ENCODE measurements around the gene RBM10. TPM values are rescaled to one million over a fixed set of nuclear protein-coding genes. Genes with fewer than 3 reads are reported as not detected.

Gene RBM10
- total and polyA plus RNA-seq, 4 experiments from 2014 or later: 10.7 to 53.3 (median 42.1) TPM

DNA sequence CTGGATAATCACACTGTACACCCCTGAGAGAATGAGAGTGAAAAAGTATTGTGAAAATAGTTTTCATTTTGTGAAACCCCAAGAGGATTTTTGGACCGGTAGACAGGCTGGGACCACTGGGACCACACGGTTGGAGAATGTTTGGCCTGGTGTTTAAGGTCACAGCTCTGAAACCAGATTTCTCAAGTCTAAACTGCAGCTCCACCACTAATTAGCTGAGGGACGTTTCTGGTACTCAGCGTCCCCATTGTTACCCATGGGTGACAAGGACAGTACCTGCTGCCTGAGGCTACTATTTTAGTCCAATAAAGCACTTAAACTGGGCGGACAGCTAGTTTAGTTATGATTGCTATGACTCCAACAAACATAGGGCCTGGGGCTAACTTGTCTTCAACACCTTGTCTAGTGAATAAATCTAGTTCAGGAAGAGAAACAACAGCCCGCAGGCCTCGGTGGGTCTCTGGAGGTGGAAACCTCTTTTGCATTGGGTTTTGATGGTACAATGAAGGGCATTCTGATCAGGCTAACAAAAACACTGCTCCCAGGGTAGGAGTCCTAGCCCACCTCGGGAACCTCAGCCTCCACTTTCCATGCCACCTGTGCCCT is 87.3 kb downstream of the RBM10 start:
- Histone ChIP-seq H3K27ac (ENCODE audit: low read depth, low read length) (peak overlapping the region; percentile 97), H3K27me3 (ENCODE audit: insufficient read depth, low read length) (no peaks in the 10 kb centered on the region), H3K4me3 (ENCODE audit: low read length in 2 of 2) (peak overlapping the region in 1 of 2 donors; percentile 60), H3K9me3 (ENCODE audit: control insufficient read depth in 1 of 2, low read length in 2 of 2) (no peaks in the 10 kb centered on the region), H3K4me1 (ENCODE audit: insufficient read depth, low read length) (peaks cover 31% of the 10 kb centered on the region), H3K36me3 (ENCODE audit: insufficient read depth, low read length) (no peaks in the 10 kb centered on the region)
- no peak for DNase-seq
- intact Hi-C loops (cut with micrococcal nuclease): loop anchor here (2.0 to 5.0 kb wide), 3 partner anchors 135 to 425 kb away; partner anchors contain the start of genes UXT and ZNF41
- ChIA-PET POLR2A (ENCODE audit: partially characterized antibody) (interaction anchor here (1.0 to 3.8 kb wide), 9 partner anchors 13 to 395 kb away, joined by 3 to 85 read pairs (median 8); partner anchors contain the start of genes CDK16, NDUFB11, RBM10 and RP2), CTCF (ENCODE audit: partially characterized antibody) (interaction anchor here (1.1 to 1.9 kb wide), 2 partner anchors 152 to 291 kb away, joined by 3 to 8 read pairs; no protein-coding TSS in a partner anchor)
- H3K27ac Mint-ChIP-seq: peak overlapping the region; percentile 93 to 100 (median 98)
- peaks cover 0 to 2% (median 0%) of the 10 kb centered on the region in 8 donors for H3K9me3 Mint-ChIP-seq
- H3K4me1 Mint-ChIP-seq: peaks cover 11 to 34% (median 24%) of the 10 kb centered on the region in 4 donors
- peak overlapping the region; percentile 86 to 96 (median 91) for H3K4me3 Mint-ChIP-seq
- H3K36me3 Mint-ChIP-seq: peaks cover 18 to 21% of the 10 kb centered on the region in 2 donors
- no peaks in the 10 kb centered on the region for H3K27me3 Mint-ChIP-seq

GRCh38 chrX:47232803-47233332 is 87.8 kb downstream of the RBM10 start, which contains the start of gene USP11:
Gene USP11 (plus strand): TSS chrX:47233009. CDS start chrX:47233044, 35 bp downstream.
- intact Hi-C loops (cut with micrococcal nuclease): loop anchor here (1.0 to 5.0 kb wide), 6 partner anchors 15 to 424 kb away; partner anchors contain the start of genes CDK16, RBM10, UBA1 and UXT
- H3K4me1 ChIP-seq (ENCODE audit: insufficient read depth, low read length): peaks cover 31% of the 10 kb centered on the region
- peak within 1 kb of the TSS in 1 of 2 donors; percentile 60 for H3K4me3 ChIP-seq (ENCODE audit: low read length in 2 of 2)
- ChIA-PET POLR2A (ENCODE audit: partially characterized antibody) (interaction anchor here (1.0 to 3.8 kb wide), 12 partner anchors 14 to 396 kb away, joined by 3 to 85 read pairs (median 6); partner anchors contain the start of genes CDK16, NDUFB11, RBM10 and RP2), CTCF (ENCODE audit: partially characterized antibody) (interaction anchor here (1.1 to 1.9 kb wide), 2 partner anchors 151 to 291 kb away, joined by 3 to 8 read pairs; no protein-coding TSS in a partner anchor)
- no peaks in the 10 kb centered on the region for H3K36me3 ChIP-seq (ENCODE audit: insufficient read depth, low read length)
- H3K27ac Mint-ChIP-seq: peak within 1 kb of the TSS; percentile 93 to 100 (median 98)
- no peak for DNase-seq
- H3K27me3 ChIP-seq (ENCODE audit: insufficient read depth, low read length): no peaks in the 10 kb centered on the region
- no peaks in the 10 kb centered on the region for H3K9me3 ChIP-seq (ENCODE audit: control insufficient read depth in 1 of 2, low read length in 2 of 2)
- peaks cover 0 to 2% (median 0%) of the 10 kb centered on the region in 8 donors for H3K9me3 Mint-ChIP-seq
- H3K27ac ChIP-seq (ENCODE audit: low read depth, low read length): peak within 1 kb of the TSS; percentile 97
- peak within 1 kb of the TSS; percentile 86 to 96 (median 91) for H3K4me3 Mint-ChIP-seq
- no peaks in the 10 kb centered on the region for H3K27me3 Mint-ChIP-seq
- peaks cover 11 to 34% (median 25%) of the 10 kb centered on the region in 4 donors for H3K4me1 Mint-ChIP-seq
- peaks cover 13 to 19% of the 10 kb centered on the region in 2 donors for H3K36me3 Mint-ChIP-seq

GRCh38 chrX:47233333-47234113 is 88.5 kb downstream of the RBM10 start:
- H3K27me3 Mint-ChIP-seq: no peaks in the 10 kb centered on the region
- Histone ChIP-seq H3K4me1 (ENCODE audit: insufficient read depth, low read length) (peaks cover 31% of the 10 kb centered on the region), H3K9me3 (ENCODE audit: control insufficient read depth in 1 of 2, low read length in 2 of 2) (no peaks in the 10 kb centered on the region), H3K27me3 (ENCODE audit: insufficient read depth, low read length) (no peaks in the 10 kb centered on the region), H3K4me3 (ENCODE audit: low read length in 2 of 2) (peak overlapping the region in 1 of 2 donors; percentile 60), H3K27ac (ENCODE audit: low read depth, low read length) (peak overlapping the region; percentile 97), H3K36me3 (ENCODE audit: insufficient read depth, low read length) (no peaks in the 10 kb centered on the region)
- ChIA-PET POLR2A (ENCODE audit: partially characterized antibody) (interaction anchor here (1.0 to 3.8 kb wide), 12 partner anchors 14 to 396 kb away, joined by 3 to 85 read pairs (median 6); partner anchors contain the start of genes CDK16, NDUFB11, RBM10 and RP2), CTCF (ENCODE audit: partially characterized antibody) (interaction anchor here (1.9 kb wide), 1 partner anchor 151 kb away, joined by 8 read pairs; no protein-coding TSS in a partner anchor)
- intact Hi-C loops (cut with micrococcal nuclease): loop anchor here (1.0 to 5.0 kb wide), 6 partner anchors 15 to 424 kb away; partner anchors contain the start of genes CDK16, RBM10, UBA1 and UXT
- H3K36me3 Mint-ChIP-seq: peaks cover 8 to 14% of the 10 kb centered on the region in 2 donors
- peak overlapping the region; percentile 93 to 100 (median 98) for H3K27ac Mint-ChIP-seq
- H3K4me1 Mint-ChIP-seq: peaks cover 11 to 34% (median 25%) of the 10 kb centered on the region in 4 donors
- H3K4me3 Mint-ChIP-seq: peak overlapping the region; percentile 86 to 96 (median 91)
- peak; percentile 95 to 98 (median 96) for DNase-seq
- peaks cover 0 to 2% (median 0%) of the 10 kb centered on the region in 8 donors for H3K9me3 Mint-ChIP-seq

DNA sequence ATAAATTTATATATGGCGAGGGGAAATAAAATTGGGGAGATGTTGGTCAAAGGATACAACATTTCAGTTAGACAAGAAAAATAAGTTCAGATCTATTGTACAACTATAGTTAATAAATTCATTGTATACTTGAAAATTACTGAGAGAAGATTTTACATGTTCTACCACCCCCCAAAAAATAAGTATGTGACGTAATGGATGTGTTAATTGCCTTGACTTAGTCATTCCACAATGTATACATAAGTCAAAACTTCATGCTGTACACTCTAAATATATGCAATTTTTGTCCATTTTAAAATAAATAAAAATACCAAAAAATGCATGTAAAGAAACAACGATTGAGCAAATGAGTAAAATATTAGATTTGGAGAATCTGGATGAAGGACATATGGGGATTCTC is 89.6 kb downstream of the RBM10 start:
- H3K9me3 ChIP-seq (ENCODE audit: control insufficient read depth in 1 of 2, low read length in 2 of 2): no peaks in the 10 kb centered on the region
- H3K27me3 ChIP-seq (ENCODE audit: insufficient read depth, low read length): no peaks in the 10 kb centered on the region
- H3K9me3 Mint-ChIP-seq: peaks cover 0 to 2% (median 0%) of the 10 kb centered on the region in 8 donors
- H3K36me3 ChIP-seq (ENCODE audit: insufficient read depth, low read length): no peaks in the 10 kb centered on the region
- ChIA-PET CTCF (ENCODE audit: partially characterized antibody) (no interaction called here), POLR2A (ENCODE audit: partially characterized antibody) (no interaction called here)
- intact Hi-C loops (cut with micrococcal nuclease): loop anchor here (5.0 kb wide), 2 partner anchors 133 to 423 kb away; partner anchors contain the start of gene UXT
- peaks cover 31% of the 10 kb centered on the region for H3K4me1 ChIP-seq (ENCODE audit: insufficient read depth, low read length)
- peaks cover 6 to 7% of the 10 kb centered on the region in 2 donors for H3K36me3 Mint-ChIP-seq
- H3K27ac ChIP-seq (ENCODE audit: low read depth, low read length): no peak overlapping the region
- no peak for DNase-seq
- H3K4me3 ChIP-seq (ENCODE audit: low read length in 2 of 2): no peak overlapping the region
- H3K27ac Mint-ChIP-seq: peak overlapping the region; percentile 9 to 100 (median 88)
- no peaks in the 10 kb centered on the region for H3K27me3 Mint-ChIP-seq
- H3K4me3 Mint-ChIP-seq: peak overlapping the region; percentile 46 to 96 (median 91)
- H3K4me1 Mint-ChIP-seq: peaks cover 11 to 34% (median 25%) of the 10 kb centered on the region in 4 donors

DNA sequence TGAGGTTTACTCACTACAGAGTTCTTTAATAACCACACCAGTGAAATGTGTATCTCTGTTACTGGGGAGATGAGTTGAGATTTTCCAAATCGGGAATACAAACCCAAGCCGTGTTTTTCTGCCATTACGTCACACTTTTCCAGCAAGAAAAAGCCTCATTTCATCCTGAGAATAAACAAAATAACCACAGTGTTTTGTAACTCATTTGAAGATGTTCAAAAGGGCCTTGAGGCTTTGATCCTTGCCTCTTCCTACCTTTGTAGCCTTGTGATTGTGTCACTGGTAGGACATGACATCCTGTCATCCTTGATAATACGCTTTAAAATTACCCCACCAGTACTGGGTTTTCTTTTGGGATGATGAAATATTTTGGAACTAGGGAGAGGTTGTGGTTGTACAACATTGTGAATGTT is 90.7 kb downstream of the RBM10 start:
- peaks cover 7 to 12% of the 10 kb centered on the region in 2 donors for H3K36me3 Mint-ChIP-seq
- no peak overlapping the region for H3K4me3 ChIP-seq (ENCODE audit: low read length in 2 of 2)

More for the DNA sequence above, 90.7 kb downstream of the RBM10 start:
- ChIA-PET CTCF (ENCODE audit: partially characterized antibody) (interaction anchor here (0.9 kb wide), 1 partner anchor 146 kb away, joined by 3 read pairs; no protein-coding TSS in a partner anchor), POLR2A (ENCODE audit: partially characterized antibody) (no interaction called here)
- Mint-ChIP-seq H3K4me1 (peaks cover 11 to 32% (median 22%) of the 10 kb centered on the region in 4 donors), H3K27ac (peak overlapping the region in 6 of 7 donors; percentile 55 to 94 (median 70)), H3K4me3 (peak overlapping the region; percentile 3 to 78 (median 42)), H3K9me3 (peaks cover 0 to 2% (median 0%) of the 10 kb centered on the region in 8 donors), H3K27me3 (no peaks in the 10 kb centered on the region)
- intact Hi-C loops (cut with micrococcal nuclease): no loop called here
- no peak overlapping the region for H3K27ac ChIP-seq (ENCODE audit: low read depth, low read length)
- no peaks in the 10 kb centered on the region for H3K9me3 ChIP-seq (ENCODE audit: control insufficient read depth in 1 of 2, low read length in 2 of 2)
- H3K27me3 ChIP-seq (ENCODE audit: insufficient read depth, low read length): no peaks in the 10 kb centered on the region
- H3K36me3 ChIP-seq (ENCODE audit: insufficient read depth, low read length): no peaks in the 10 kb centered on the region
- H3K4me1 ChIP-seq (ENCODE audit: insufficient read depth, low read length): peaks cover 31% of the 10 kb centered on the region
- no peak for DNase-seq

All from CD4-positive, alpha-beta memory T cell (primary cell).